Mammary epithelial cell (primary cell): ENCODE data around the gene STK16.

Source experiments
- CTCF ChIP-seq, 2 donors: IDR thresholded peaks in 1 of 2; conservative IDR thresholded peaks in 1 of 2; 2 replicates each; pipeline ENCODE4 v1.5.1; 2011 to 2012; ENCODE audit warnings: inconsistent platforms in 2 of 2, low read length in 2 of 2, mild to moderate bottlenecking in 2 of 2, control low read depth in 1 of 2, low read depth in 1 of 2; ENCODE audit not compliant: insufficient read depth in 1 of 2; ENCODE audit errors: extremely low read depth in 1 of 2
- EZH2 ChIP-seq: IDR thresholded peaks from 2 replicates; pipeline ENCODE4 v1.6.1; 2012; ENCODE audit warnings: low read length, inconsistent platforms, borderline replicate concordance

- no peak for TF ChIP-seq CTCF (conservative IDR thresholded peaks at IDR 0.05 in 1 of 2, IDR thresholded peaks at IDR 0.05 in 1 of 2; ENCODE audit: extremely low read depth in 1 of 2, insufficient read depth in 1 of 2, low read depth in 1 of 2, low read length in 2 of 2)
- no peak for TF ChIP-seq EZH2
Observed at GRCh38 chr2:219266232-219266631, 21.0 kb downstream of the STK16 start.
